A549 (cell line): Measurements from ENCODE around the gene TACC2. TPM values are rescaled to one million over a fixed set of nuclear protein-coding genes. Genes with fewer than 3 reads are reported as not detected.

ENCODE experiments used
- ATAC-seq, 2 experiments: fragments of 200-7000 bp in 1 of 2; fragments of >200 bp in 1 of 2; cut with Nextera tagmentation in 1 of 2; cut with Tn5 transposase in 1 of 2; 3 replicates each; pipeline versions ENCODE4 v1.8.0 to v1.9.1; 2018 to 2020; ENCODE audit warnings: mild to moderate bottlenecking in 1 of 2, moderate library complexity in 1 of 2
- CTCF ChIA-PET: fragments of 300-600 bp; sonication (Branson Sonifier 250); formaldehyde crosslinking; extraction: SDS; loops from one replicate; lab custom pipeline; 2021; ENCODE audit warnings: antibody characterized with exemption, inconsistent platforms; lab: Yijun Ruan, JAX
- POLR2A ChIA-PET: fragments of 350-600 bp; formaldehyde crosslinking; extraction: SDS; loops from one replicate; lab custom pipeline; 2021; ENCODE audit warnings: antibody characterized with exemption, inconsistent platforms; lab: Yijun Ruan, JAX
- DNase-seq, 2 experiments: peaks; one replicate each; pipeline versions ENCODE4 v3.0.0 to v3.0.0-alpha.2; 2011 to 2016; ENCODE audit warnings: low read depth in 1 of 2, low spot score in 1 of 2
- FAIRE-seq: peaks from 2 replicates; lab custom pipeline; 2011; peaks lifted over from hg19 to GRCh38; lab: Jason Lieb, UNC
- H3K27ac ChIP-seq, 2 experiments: fragments of >200 bp; sonication (Bioruptor Twin); formaldehyde crosslinking; 3 replicates each; pipeline ENCODE4 v1.5.1; 2016 to 2017
- H3K4me1 ChIP-seq: fragments of >200 bp; sonication (Bioruptor Twin); formaldehyde crosslinking; 3 replicates; pipeline ENCODE4 v1.6.1; 2016
- H3K4me2 ChIP-seq: fragments of >200 bp; sonication (Bioruptor Twin); formaldehyde crosslinking; 3 replicates; pipeline ENCODE4 v1.6.1; 2016
- H3K4me3 ChIP-seq: fragments of >200 bp; sonication (Bioruptor Twin); formaldehyde crosslinking; 3 replicates; pipeline ENCODE4 v1.5.1; 2016
- H3K9me3 ChIP-seq: fragments of >200 bp; sonication (Bioruptor Twin); formaldehyde crosslinking; 3 replicates; pipeline ENCODE4 v1.6.1; 2016
- BCL3 ChIP-seq: fragments of >200 bp; sonication (Bioruptor Twin); formaldehyde crosslinking; IDR thresholded peaks from 3 replicates; pipeline ENCODE4 v1.6.1; 2016
- CBX2 ChIP-seq: fragments of 200-600 bp; sonication (generic); IDR thresholded peaks from 2 replicates; pipeline ENCODE4 v1.6.1; 2016; ENCODE audit warnings: low read depth, mild to moderate bottlenecking, borderline replicate concordance
- E2F6 ChIP-seq: IDR thresholded peaks from 2 replicates; pipeline ENCODE4 v1.6.1; 2012; ENCODE audit warnings: low read depth, borderline replicate concordance
- ELK1 ChIP-seq: fragments of 150-350 bp; IDR thresholded peaks from 2 replicates; pipeline ENCODE4 v1.6.1; 2014; ENCODE audit warnings: low read depth, mild to moderate bottlenecking, low read length
- EP300 ChIP-seq, 2 experiments: fragments of >200 bp; sonication (Bioruptor Twin); formaldehyde crosslinking; IDR thresholded peaks; 2 replicates in 1 of 2; 3 replicates in 1 of 2; pipeline ENCODE4 v1.6.1; 2016 to 2017
- HOXB13 ChIP-seq: fragments of 250-450 bp; sonication (Bioruptor Pico); IDR thresholded peaks from 2 replicates; pipeline ENCODE4 v1.5.0; 2020; ENCODE audit warnings: low read depth, mild to moderate bottlenecking, moderate library complexity
- JUN ChIP-seq, 2 experiments: fragments of >200 bp; sonication (Bioruptor Twin); formaldehyde crosslinking; IDR thresholded peaks; 2 replicates in 1 of 2; 3 replicates in 1 of 2; pipeline ENCODE4 v1.6.1; 2016 to 2017
- MAX ChIP-seq: IDR thresholded peaks from 2 replicates; pipeline ENCODE4 v1.6.1; 2012
- NR3C1 ChIP-seq: fragments of >200 bp; sonication (Bioruptor Twin); formaldehyde crosslinking; IDR thresholded peaks from 3 replicates; pipeline ENCODE4 v1.6.1; 2017
- POLR2A ChIP-seq: IDR thresholded peaks from 2 replicates; pipeline ENCODE4 v1.6.1; 2012; ENCODE audit warnings: mild to moderate bottlenecking, low read length
- POLR2AphosphoS2 ChIP-seq: conservative IDR thresholded peaks from 2 replicates; pipeline ENCODE4 v1.6.1; 2012; ENCODE audit warnings: low read length, improper control_type of control experiment, inconsistent platforms
- RARB ChIP-seq: fragments of 250-450 bp; sonication (Bioruptor Pico); IDR thresholded peaks from 2 replicates; pipeline ENCODE4 v1.8.0; 2021; ENCODE audit warnings: mild to moderate bottlenecking, moderate library complexity
- REST ChIP-seq: fragments of 200-600 bp; sonication (generic); IDR thresholded peaks from 2 replicates; pipeline ENCODE4 v1.6.1; 2016; ENCODE audit warnings: antibody characterized with exemption, mild to moderate bottlenecking, moderate library complexity
- RNF2 ChIP-seq: fragments of 200-600 bp; sonication (generic); IDR thresholded peaks from 2 replicates; pipeline ENCODE4 v1.6.1; 2016; ENCODE audit warnings: low read depth, mild to moderate bottlenecking, antibody characterized with exemption, moderate library complexity, borderline replicate concordance
- SREBF2 ChIP-seq: fragments of 450-650 bp; IDR thresholded peaks from 2 replicates; pipeline ENCODE4 v1.6.1; 2014; ENCODE audit warnings: mild to moderate bottlenecking, moderate library complexity
- WGBS: methylation state at CpG from one replicate; pipeline ENCODE4 v1.1.6; 2017; ENCODE audit errors: missing lambda C conversion rate; 5-methylcytosine and 5-hydroxymethylcytosine counted together
- polyA plus RNA-seq, 4 experiments: library from polyadenylated mRNA; depleted of rRNA in 3 of 4; stranded (reverse); fragments of >200 nt; fragmentation: RNase III in 1 of 4; extraction: RNeasy Plus Mini Kit Qiagen cat#74134 plus additional on column Dnase treatment in 1 of 4; gene quantifications; 2 replicates in 3 of 4; 3 replicates in 1 of 4; pipeline ENCODE4 v1.2.3, GENCODE V29; 2011 to 2017

TACC2 gene
- polyA plus RNA-seq, 2 of the 4 experiments (the other 2 are of a cell fraction) = 83.3 to 128 TPM

GRCh38 chr10:122056431-122057094 lies 67.6 kb downstream of the TACC2 start (continued):
- no peak for TF ChIP-seq RNF2

GRCh38 chr10:122057841-122058413 lies 69.0 kb downstream of the TACC2 start:
- DNase-seq = no peak
- no peak for FAIRE-seq
- H3K4me2 ChIP-seq = no peak overlapping the region
- 82% methylated on average over 14 of the region's 14 CpGs for WGBS
- peak overlapping the region; percentile 82 for H3K27ac ChIP-seq
- no peaks in the 10 kb centered on the region for H3K9me3 ChIP-seq
- POLR2A ChIA-PET = no interaction called here
- CTCF ChIA-PET = interaction anchor here (1.1 to 6.8 kb wide), 4 partner anchors 17 to 55 kb away, joined by 3 to 45 read pairs (median 4); no protein-coding TSS in a partner anchor
- no peak overlapping the region for H3K4me3 ChIP-seq
- no peak for TF ChIP-seq CBX2
- TF ChIP-seq MAX = no peak
- TF ChIP-seq, all 56 proteins: peak for 0
- peaks cover 53% of the 10 kb centered on the region for H3K4me1 ChIP-seq
- no peak for ATAC-seq

- CTCF ChIA-PET = interaction anchor here (0.5 to 6.8 kb wide), 8 partner anchors 9 to 309 kb away, joined by 3 to 45 read pairs (median 4); no protein-coding TSS in a partner anchor
- 58% methylated on average over 2 of the region's 2 CpGs for WGBS
Observed at GRCh38 chr10:122060250-122060649, 71.3 kb downstream of the TACC2 start.

More at GRCh38 chr10:122060250-122060649, 71.3 kb downstream of the TACC2 start:
- no peak overlapping the region for H3K4me2 ChIP-seq
- H3K4me3 ChIP-seq = no peak overlapping the region
- peak overlapping the region; percentile 72 to 80 for H3K27ac ChIP-seq
- FAIRE-seq (no peak), DNase-seq (no peak), ATAC-seq (no peak)
- TF ChIP-seq BCL3 (no peak), RARB (CRISPR knock-in tag) (no peak), HOXB13 (CRISPR knock-in tag) (no peak), RNF2 (no peak), CBX2 (no peak), SREBF2 (no peak), POLR2AphosphoS2 (no peak), POLR2A (no peak), NR3C1 (no peak), REST (no peak), ELK1 (no peak), E2F6 (no peak), EP300 (IDR thresholded peaks at IDR 0.05) (no peak), JUN (IDR thresholded peaks at IDR 0.05) (no peak)
- H3K9me3 ChIP-seq = no peaks in the 10 kb centered on the region
- H3K4me1 ChIP-seq = peaks cover 61% of the 10 kb centered on the region
- POLR2A ChIA-PET = no interaction called here
